ENCODE measurements around the gene RIPOR3. TPM values are rescaled to one million over a fixed set of nuclear protein-coding genes. Genes with fewer than 3 reads are reported as not detected.

The RIPOR3 gene
- total RNA-seq, 1 donor from 2014 or later, result 15.1 TPM

DNA sequence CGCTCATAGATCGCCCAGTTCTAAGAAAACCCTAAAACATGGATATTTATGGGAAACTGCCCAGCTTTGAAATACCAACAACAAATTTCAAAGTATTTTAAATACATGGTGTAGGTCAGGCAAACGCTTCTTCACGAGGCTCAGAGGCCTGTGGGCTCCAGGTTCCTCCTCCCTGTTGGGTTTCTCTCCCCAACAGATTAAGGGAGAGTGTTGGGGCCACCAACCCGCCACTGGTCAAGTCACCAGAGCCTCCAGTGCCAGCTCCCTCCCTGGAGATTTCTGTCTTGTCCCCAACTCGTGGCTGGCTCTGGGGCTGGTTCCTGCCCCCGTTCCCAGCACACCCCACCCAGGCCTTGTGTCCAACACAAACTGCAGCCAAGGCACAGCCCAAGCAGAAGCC lies 93.3 kb downstream of the RIPOR3 start:
- Histone ChIP-seq H3K4me3 (no peak overlapping the region), H3K36me3 (no peaks in the 10 kb centered on the region), H3K9me3 (no peaks in the 10 kb centered on the region), H3K27ac (no peak overlapping the region), H3K27me3 (no peaks in the 10 kb centered on the region), H3K4me1 (no peaks in the 10 kb centered on the region)
- intact Hi-C loops (cut with DNase I), result no loop called here
- TF ChIP-seq, protein P1, sequence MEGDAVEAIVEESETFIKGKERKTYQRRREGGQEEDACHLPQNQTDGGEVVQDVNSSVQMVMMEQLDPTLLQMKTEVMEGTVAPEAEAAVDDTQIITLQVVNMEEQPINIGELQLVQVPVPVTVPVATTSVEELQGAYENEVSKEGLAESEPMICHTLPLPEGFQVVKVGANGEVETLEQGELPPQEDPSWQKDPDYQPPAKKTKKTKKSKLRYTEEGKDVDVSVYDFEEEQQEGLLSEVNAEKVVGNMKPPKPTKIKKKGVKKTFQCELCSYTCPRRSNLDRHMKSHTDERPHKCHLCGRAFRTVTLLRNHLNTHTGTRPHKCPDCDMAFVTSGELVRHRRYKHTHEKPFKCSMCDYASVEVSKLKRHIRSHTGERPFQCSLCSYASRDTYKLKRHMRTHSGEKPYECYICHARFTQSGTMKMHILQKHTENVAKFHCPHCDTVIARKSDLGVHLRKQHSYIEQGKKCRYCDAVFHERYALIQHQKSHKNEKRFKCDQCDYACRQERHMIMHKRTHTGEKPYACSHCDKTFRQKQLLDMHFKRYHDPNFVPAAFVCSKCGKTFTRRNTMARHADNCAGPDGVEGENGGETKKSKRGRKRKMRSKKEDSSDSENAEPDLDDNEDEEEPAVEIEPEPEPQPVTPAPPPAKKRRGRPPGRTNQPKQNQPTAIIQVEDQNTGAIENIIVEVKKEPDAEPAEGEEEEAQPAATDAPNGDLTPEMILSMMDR (IDR thresholded peaks at IDR 0.05), result no peak
- no peak for DNase-seq (ENCODE audit: low spot score in 2 of 2)

DNA sequence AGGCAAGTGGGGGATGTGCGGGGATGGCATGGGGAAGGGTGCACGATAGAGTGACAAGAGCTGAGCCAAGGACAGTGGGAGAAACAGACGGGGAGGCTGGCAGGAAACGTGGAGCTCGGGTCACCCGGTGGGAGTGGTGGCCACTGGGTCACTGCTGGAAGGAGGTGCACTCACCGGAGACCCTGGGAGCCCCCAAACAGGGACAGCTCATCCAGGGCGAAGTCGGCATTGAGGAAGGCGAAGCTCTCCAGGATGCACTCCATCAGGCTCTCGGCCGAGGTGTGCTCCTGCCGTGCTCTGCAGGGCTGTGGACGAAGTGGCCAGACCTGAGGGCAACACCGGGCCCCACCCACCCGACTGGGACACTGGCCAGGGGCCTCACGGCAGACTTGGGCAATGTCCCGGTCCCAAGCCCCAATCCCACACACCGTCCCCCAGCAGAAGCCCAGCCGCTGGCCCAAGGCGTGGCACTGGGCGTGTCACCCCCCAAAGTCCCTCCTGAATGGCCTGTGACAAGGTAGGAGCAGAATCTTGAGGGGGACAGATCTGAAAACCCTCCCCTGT lies 93.9 kb downstream of the RIPOR3 start:
- no peaks in the 10 kb centered on the region for H3K36me3 ChIP-seq
- intact Hi-C loops (cut with DNase I), result no loop called here
- H3K27ac ChIP-seq, result no peak overlapping the region
- H3K4me1 ChIP-seq, result peaks cover 0 to 1% of the 10 kb centered on the region in 2 donors
- H3K27me3 ChIP-seq, result no peaks in the 10 kb centered on the region
- no peak for DNase-seq (ENCODE audit: low spot score in 2 of 2)
- TF ChIP-seq, protein P1 (IDR thresholded peaks at IDR 0.05), result no peak
- no peak overlapping the region for H3K4me3 ChIP-seq
- no peaks in the 10 kb centered on the region for H3K9me3 ChIP-seq

DNA sequence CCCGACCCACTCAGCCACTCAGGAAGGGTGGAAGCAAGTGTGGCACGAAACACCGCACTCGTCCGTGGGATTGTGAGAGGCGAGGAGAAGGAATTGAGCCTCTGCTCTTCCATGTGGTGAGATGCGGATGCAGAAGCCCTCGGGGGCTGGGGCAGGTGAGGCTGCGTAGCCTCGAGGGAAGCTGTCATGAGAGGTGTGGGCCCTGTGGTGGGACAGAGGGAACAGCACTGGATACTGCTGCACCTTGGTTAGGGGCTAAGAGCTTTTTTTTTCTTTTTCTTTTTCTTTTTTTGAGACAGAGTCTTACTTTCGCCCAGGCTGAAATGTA lies 94.7 kb downstream of the RIPOR3 start:
- H3K36me3 ChIP-seq, result no peaks in the 10 kb centered on the region
- H3K4me1 ChIP-seq, result peaks cover 0 to 4% of the 10 kb centered on the region in 2 donors
- H3K27me3 ChIP-seq, result no peaks in the 10 kb centered on the region
- no peaks in the 10 kb centered on the region for H3K9me3 ChIP-seq
- no peak for DNase-seq (ENCODE audit: low spot score in 2 of 2)
- no peak overlapping the region for H3K27ac ChIP-seq
- TF ChIP-seq, protein P1 (IDR thresholded peaks at IDR 0.05), result no peak
- intact Hi-C loops (cut with DNase I), result no loop called here
- H3K4me3 ChIP-seq, result no peak overlapping the region

- Histone ChIP-seq H3K27ac (no peak overlapping the region), H3K36me3 (no peaks in the 10 kb centered on the region), H3K4me3 (no peak overlapping the region), H3K9me3 (no peaks in the 10 kb centered on the region), H3K4me1 (peaks cover 0 to 4% of the 10 kb centered on the region in 2 donors), H3K27me3 (no peaks in the 10 kb centered on the region)
- TF ChIP-seq, protein P1 (IDR thresholded peaks at IDR 0.05), result no peak
- intact Hi-C loops (cut with DNase I), result no loop called here
- DNase-seq (ENCODE audit: low spot score in 2 of 2), result no peak
These were observed 95.2 kb downstream of the RIPOR3 start for GRCh38 chr20:50595988-50596693.

- no peaks in the 10 kb centered on the region for H3K27me3 ChIP-seq
- no peaks in the 10 kb centered on the region for H3K9me3 ChIP-seq
- H3K27ac ChIP-seq, result no peak overlapping the region
- H3K4me1 ChIP-seq, result peaks cover 0 to 4% of the 10 kb centered on the region in 2 donors
- no peak for DNase-seq (ENCODE audit: low spot score in 2 of 2)
- intact Hi-C loops (cut with DNase I), result no loop called here
- no peak overlapping the region for H3K4me3 ChIP-seq
- TF ChIP-seq, protein P1 (IDR thresholded peaks at IDR 0.05), result no peak
- no peaks in the 10 kb centered on the region for H3K36me3 ChIP-seq
These were observed 95.9 kb downstream of the RIPOR3 start for GRCh38 chr20:50595433-50595895.
